ENCODE results near the gene PTTG1IP2.
"Not testable (repeated sequence)": the region's sequence is repeated elsewhere in the genome, so short reads cannot be mapped to it uniquely, and the experiment has no call there.

The PTTG1IP2 gene

GRCh38 chr7:90469554-90469953 is at the start of gene PTTG1IP2:
PTTG1IP2 (plus strand) TSS chr7:90469639; CDS start chr7:90469787, 148 bp downstream.
- no peak for DNase-seq (ENCODE audit: low read depth in 2 of 2)

GRCh38 chr7:90421651-90422050 is 47.8 kb upstream of the PTTG1IP2 start:
- DNase-seq (ENCODE audit: low read depth in 2 of 2) = no peak

GRCh38 chr7:90424720-90425119 is 44.7 kb upstream of the PTTG1IP2 start:
- DNase-seq (ENCODE audit: low read depth in 2 of 2) = no peak

- no peak for DNase-seq (ENCODE audit: low read depth in 2 of 2)
Observed at GRCh38 chr7:90425376-90425775, 44.1 kb upstream of the PTTG1IP2 start.

GRCh38 chr7:90430614-90431460 is 38.6 kb upstream of the PTTG1IP2 start:
- no peak for DNase-seq (ENCODE audit: low read depth in 2 of 2)

GRCh38 chr7:90432752-90433151 is 36.7 kb upstream of the PTTG1IP2 start:
- no peak for DNase-seq (ENCODE audit: low read depth in 2 of 2)

- no peak for DNase-seq (ENCODE audit: low read depth in 2 of 2)
Observed at GRCh38 chr7:90433221-90433620, 36.2 kb upstream of the PTTG1IP2 start.

GRCh38 chr7:90445633-90446032 is 23.8 kb upstream of the PTTG1IP2 start:
- no peak for DNase-seq (ENCODE audit: low read depth in 2 of 2)

- no peak for DNase-seq (ENCODE audit: low read depth in 2 of 2)
Observed at GRCh38 chr7:90446137-90446899, 23.1 kb upstream of the PTTG1IP2 start.

GRCh38 chr7:90453259-90453891 is 16.1 kb upstream of the PTTG1IP2 start:
- DNase-seq (ENCODE audit: low read depth in 2 of 2) = no peak

- DNase-seq (ENCODE audit: low read depth in 2 of 2) = no peak
Observed at GRCh38 chr7:90453931-90454330, 15.5 kb upstream of the PTTG1IP2 start.

GRCh38 chr7:90455163-90456030 is 14.0 kb upstream of the PTTG1IP2 start:
- DNase-seq (ENCODE audit: low read depth in 2 of 2) = no peak

GRCh38 chr7:90458104-90458503 is 11.3 kb upstream of the PTTG1IP2 start:
- no peak for DNase-seq (ENCODE audit: low read depth in 2 of 2)

GRCh38 chr7:90459888-90460287 is 9.6 kb upstream of the PTTG1IP2 start:
- no peak for DNase-seq (ENCODE audit: low read depth in 2 of 2)

- DNase-seq (ENCODE audit: low read depth in 2 of 2) = no peak
Observed at GRCh38 chr7:90461219-90461618, 8.2 kb upstream of the PTTG1IP2 start.

GRCh38 chr7:90463151-90463628 is 6.2 kb upstream of the PTTG1IP2 start:
- DNase-seq (ENCODE audit: low read depth in 2 of 2) = not testable (repeated sequence)

GRCh38 chr7:90465816-90466215 is 3.6 kb upstream of the PTTG1IP2 start:
- no peak for DNase-seq (ENCODE audit: low read depth in 2 of 2)

GRCh38 chr7:90472805-90473540 is 3.5 kb downstream of the PTTG1IP2 start:
- no peak for DNase-seq (ENCODE audit: low read depth in 2 of 2)

- DNase-seq (ENCODE audit: low read depth in 2 of 2) = no peak
Observed at GRCh38 chr7:90473814-90474213, 4.4 kb downstream of the PTTG1IP2 start.
